WTC11 (cell line): ENCODE results near the gene ZNF516. TPM values are rescaled to one million over a fixed set of nuclear protein-coding genes. Genes with fewer than 3 reads are reported as not detected.

Experiments used
- ATAC-seq: fragments of 200-7000 bp; cut with Tn5 transposase; 2 replicates; pipeline ENCODE4 v1.10.0; 2021; ENCODE audit warnings: mild to moderate bottlenecking, moderate library complexity
- CTCF ChIA-PET: fragments of 300-600 bp; sonication (Branson Sonifier 250); formaldehyde crosslinking; loops from one replicate; lab custom pipeline; 2021; ENCODE audit warnings: antibody characterized with exemption; lab: Charles Lee
- POLR2A ChIA-PET: fragments of 350-600 bp; sonication (Branson Sonifier 250); formaldehyde crosslinking; loops from one replicate; lab custom pipeline; 2021; ENCODE audit warnings: antibody characterized with exemption; lab: Charles Lee
- DNase-seq: peaks from one replicate; pipeline ENCODE4 v3.0.0; 2021; ENCODE audit warnings: low spot score
- H3K27ac Mint-ChIP-seq: 2 replicates; pipeline ENCODE4 v1.8.0; 2021; ENCODE audit warnings: mixed read lengths
- H3K27me3 Mint-ChIP-seq: 2 replicates; pipeline ENCODE4 v1.8.0; 2021; ENCODE audit warnings: low read depth, mild to moderate bottlenecking, moderate library complexity, mixed read lengths
- H3K36me3 Mint-ChIP-seq: 2 replicates; pipeline ENCODE4 v1.8.0; 2021; ENCODE audit warnings: mixed read lengths
- H3K4me1 Mint-ChIP-seq: 2 replicates; pipeline ENCODE4 v1.8.0; 2022; ENCODE audit warnings: mixed read lengths
- H3K4me3 Mint-ChIP-seq: 2 replicates; pipeline ENCODE4 v1.8.0; 2021; ENCODE audit warnings: mild to moderate bottlenecking, moderate library complexity, mixed read lengths
- H3K9me3 Mint-ChIP-seq: 2 replicates; pipeline ENCODE4 v1.8.0; 2021; ENCODE audit warnings: mixed read lengths
- ARID4B ChIP-seq: sonication (generic); formaldehyde crosslinking; IDR thresholded peaks from 2 replicates; pipeline ENCODE4 v1.8.0; 2023; ENCODE audit warnings: missing genetic modification reagents, mild to moderate bottlenecking, borderline replicate concordance
- CREB1 ChIP-seq: sonication (generic); formaldehyde crosslinking; IDR thresholded peaks from 2 replicates; pipeline ENCODE4 v1.8.0; 2023; ENCODE audit warnings: mild to moderate bottlenecking, missing genetic modification reagents
- ESRRA ChIP-seq: sonication (generic); formaldehyde crosslinking; IDR thresholded peaks from 2 replicates; pipeline ENCODE4 v1.8.1; 2022; ENCODE audit warnings: mild to moderate bottlenecking, missing genetic modification reagents, borderline replicate concordance
- FOXK1 ChIP-seq: sonication (generic); formaldehyde crosslinking; IDR thresholded peaks from 2 replicates; pipeline ENCODE4 v1.8.0; 2022; ENCODE audit warnings: mild to moderate bottlenecking, moderate library complexity, missing genetic modification reagents
- JUN ChIP-seq: sonication (generic); formaldehyde crosslinking; IDR thresholded peaks from 2 replicates; pipeline ENCODE4 v1.8.0; 2023; ENCODE audit warnings: mild to moderate bottlenecking, missing genetic modification reagents
- NFATC4 ChIP-seq: fragments of 250-450 bp; sonication (Bioruptor Pico); IDR thresholded peaks from 2 replicates; pipeline ENCODE4 v1.9.0; 2021; ENCODE audit warnings: mild to moderate bottlenecking
- NR3C1 ChIP-seq: sonication (generic); formaldehyde crosslinking; conservative IDR thresholded peaks from 2 replicates; pipeline ENCODE4 v1.8.1; 2023; ENCODE audit warnings: low read depth, mild to moderate bottlenecking, missing genetic modification reagents
- SMAD4 ChIP-seq: sonication (generic); formaldehyde crosslinking; IDR thresholded peaks from 2 replicates; pipeline ENCODE4 v1.8.0; 2022; ENCODE audit warnings: mild to moderate bottlenecking, missing genetic modification reagents
- TEAD4 ChIP-seq: sonication (generic); formaldehyde crosslinking; IDR thresholded peaks from 2 replicates; pipeline ENCODE4 v1.8.0; 2022; ENCODE audit warnings: mild to moderate bottlenecking, missing genetic modification reagents
- TP53 ChIP-seq: sonication (generic); formaldehyde crosslinking; IDR thresholded peaks from 2 replicates; pipeline ENCODE4 v1.8.1; 2023; ENCODE audit warnings: mild to moderate bottlenecking, missing genetic modification reagents
- ZMAT4 ChIP-seq: fragments of 250-450 bp; sonication (Bioruptor Pico); IDR thresholded peaks from 2 replicates; pipeline ENCODE4 v1.9.0; 2021; ENCODE audit warnings: mild to moderate bottlenecking
- ZNF121 ChIP-seq: sonication (generic); formaldehyde crosslinking; IDR thresholded peaks from 2 replicates; pipeline ENCODE4 v1.8.0; 2023; ENCODE audit warnings: missing genetic modification reagents
- ZNF232 ChIP-seq: sonication (generic); formaldehyde crosslinking; IDR thresholded peaks from 2 replicates; pipeline ENCODE4 v1.8.0; 2022; ENCODE audit warnings: mild to moderate bottlenecking, missing genetic modification reagents
- ZNF416 ChIP-seq: fragments of 250-450 bp; sonication (Bioruptor Pico); IDR thresholded peaks from 2 replicates; pipeline ENCODE4 v1.9.0; 2021; ENCODE audit warnings: mild to moderate bottlenecking, inconsistent platforms
- total RNA-seq: library from RNA; stranded (reverse); gene quantifications from 3 replicates; pipeline ENCODE4 v1.2.3, GENCODE V29; 2021
- TF ChIP-seq, protein P1 (sequence below): fragments of 250-450 bp; sonication (Bioruptor Pico); IDR thresholded peaks from 2 replicates; pipeline ENCODE4 v1.8.0; 2021; ENCODE audit warnings: mild to moderate bottlenecking
- TF ChIP-seq, protein P2 (sequence below): sonication (generic); formaldehyde crosslinking; IDR thresholded peaks from 2 replicates; pipeline ENCODE4 v1.8.1; 2022; ENCODE audit warnings: mild to moderate bottlenecking, moderate library complexity, missing genetic modification reagents
- TF ChIP-seq, protein P3 (sequence below): fragments of 250-450 bp; sonication (Bioruptor Pico); conservative IDR thresholded peaks from 2 replicates; pipeline ENCODE4 v1.9.0; 2021; ENCODE audit warnings: mild to moderate bottlenecking
- TF ChIP-seq, protein P4 (sequence below): sonication (generic); formaldehyde crosslinking; IDR thresholded peaks from 2 replicates; pipeline ENCODE4 v1.8.0; 2023; ENCODE audit warnings: mild to moderate bottlenecking, missing genetic modification reagents

The ZNF516 gene
- total RNA-seq, 1 experiment from 2014 or later = 58.6 TPM

GRCh38 chr18:76357585-76358260, 137.3 kb downstream of the ZNF516 start:
- Mint-ChIP-seq H3K4me3 (no peak overlapping the region), H3K27ac (no peak overlapping the region), H3K27me3 (no peaks in the 10 kb centered on the region), H3K9me3 (peaks cover 18% of the 10 kb centered on the region), H3K4me1 (peaks cover 25% of the 10 kb centered on the region), H3K36me3 (peaks cover 37% of the 10 kb centered on the region)
- DNase-seq (no peak), ATAC-seq (no peak)
- ChIA-PET POLR2A (no interaction called here), CTCF (no interaction called here)
- TF ChIP-seq NFATC4 (CRISPR knock-in tag) = no peak
- TF ChIP-seq, protein P1, sequence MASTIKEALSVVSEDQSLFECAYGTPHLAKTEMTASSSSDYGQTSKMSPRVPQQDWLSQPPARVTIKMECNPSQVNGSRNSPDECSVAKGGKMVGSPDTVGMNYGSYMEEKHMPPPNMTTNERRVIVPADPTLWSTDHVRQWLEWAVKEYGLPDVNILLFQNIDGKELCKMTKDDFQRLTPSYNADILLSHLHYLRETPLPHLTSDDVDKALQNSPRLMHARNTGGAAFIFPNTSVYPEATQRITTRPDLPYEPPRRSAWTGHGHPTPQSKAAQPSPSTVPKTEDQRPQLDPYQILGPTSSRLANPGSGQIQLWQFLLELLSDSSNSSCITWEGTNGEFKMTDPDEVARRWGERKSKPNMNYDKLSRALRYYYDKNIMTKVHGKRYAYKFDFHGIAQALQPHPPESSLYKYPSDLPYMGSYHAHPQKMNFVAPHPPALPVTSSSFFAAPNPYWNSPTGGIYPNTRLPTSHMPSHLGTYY (CRISPR knock-in tag) = no peak
- no peak for TF ChIP-seq JUN (CRISPR knock-in tag)
- TF ChIP-seq CREB1 (CRISPR knock-in tag) = no peak
- TF ChIP-seq NR3C1 (CRISPR knock-in tag) = no peak
- TF ChIP-seq ESRRA = no peak
- TF ChIP-seq TP53 (CRISPR knock-in tag) = no peak
- no peak for TF ChIP-seq ZNF416 (CRISPR knock-in tag)
- TF ChIP-seq, protein P2, sequence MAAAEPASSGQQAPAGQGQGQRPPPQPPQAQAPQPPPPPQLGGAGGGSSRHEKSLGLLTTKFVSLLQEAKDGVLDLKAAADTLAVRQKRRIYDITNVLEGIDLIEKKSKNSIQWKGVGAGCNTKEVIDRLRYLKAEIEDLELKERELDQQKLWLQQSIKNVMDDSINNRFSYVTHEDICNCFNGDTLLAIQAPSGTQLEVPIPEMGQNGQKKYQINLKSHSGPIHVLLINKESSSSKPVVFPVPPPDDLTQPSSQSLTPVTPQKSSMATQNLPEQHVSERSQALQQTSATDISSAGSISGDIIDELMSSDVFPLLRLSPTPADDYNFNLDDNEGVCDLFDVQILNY = no peak
- TF ChIP-seq ZMAT4 (CRISPR knock-in tag) = no peak
- TF ChIP-seq ZNF121 = no peak
- TF ChIP-seq, protein P3, sequence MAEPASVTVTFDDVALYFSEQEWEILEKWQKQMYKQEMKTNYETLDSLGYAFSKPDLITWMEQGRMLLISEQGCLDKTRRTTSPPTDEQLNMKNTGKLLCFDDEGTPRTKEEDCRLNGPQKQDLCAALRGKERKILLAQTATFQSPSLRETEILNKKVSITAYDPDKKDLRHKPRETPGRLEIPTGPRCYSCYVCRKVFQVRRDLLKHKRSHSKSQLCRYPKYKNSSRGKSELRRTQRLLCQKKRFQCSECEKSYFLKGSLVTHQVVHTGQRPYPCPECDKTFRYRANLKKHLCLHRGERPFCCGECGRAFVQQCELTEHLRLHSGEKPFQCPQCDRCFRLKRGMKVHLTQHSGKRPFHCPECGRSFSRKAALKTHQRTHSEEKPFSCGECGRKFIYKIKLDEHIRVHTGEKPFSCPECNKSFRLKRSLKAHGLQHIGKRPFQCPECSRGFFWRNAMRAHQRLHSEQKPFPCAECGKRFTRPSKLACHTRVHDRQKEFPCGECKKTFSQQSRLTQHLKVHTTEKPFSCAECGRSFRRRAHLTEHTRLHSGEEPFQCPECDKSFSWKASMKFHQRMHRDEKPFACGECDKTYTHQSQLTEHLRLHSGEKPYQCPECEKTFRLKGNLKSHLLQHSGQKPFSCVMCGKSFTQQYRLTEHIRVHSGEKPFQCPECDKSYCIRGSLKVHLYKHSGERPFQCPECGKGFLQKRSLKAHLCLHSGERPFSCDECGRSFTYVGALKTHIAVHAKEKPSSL = no peak
- TF ChIP-seq FOXK1 (CRISPR knock-in tag) = no peak
- no peak for TF ChIP-seq TEAD4
- TF ChIP-seq ARID4B (CRISPR knock-in tag) = no peak

GRCh38 chr18:76357174-76357573, 137.9 kb downstream of the ZNF516 start:
- Mint-ChIP-seq H3K27me3 (no peaks in the 10 kb centered on the region), H3K4me3 (no peak overlapping the region), H3K4me1 (peaks cover 22% of the 10 kb centered on the region), H3K27ac (no peak overlapping the region), H3K36me3 (peaks cover 35% of the 10 kb centered on the region), H3K9me3 (peaks cover 18% of the 10 kb centered on the region)
- ChIA-PET POLR2A (no interaction called here), CTCF (no interaction called here)
- no peak for ATAC-seq
- TF ChIP-seq ZNF232 (no peak), ZNF121 (no peak), SMAD4 (CRISPR knock-in tag) (no peak)
- TF ChIP-seq, protein P4, sequence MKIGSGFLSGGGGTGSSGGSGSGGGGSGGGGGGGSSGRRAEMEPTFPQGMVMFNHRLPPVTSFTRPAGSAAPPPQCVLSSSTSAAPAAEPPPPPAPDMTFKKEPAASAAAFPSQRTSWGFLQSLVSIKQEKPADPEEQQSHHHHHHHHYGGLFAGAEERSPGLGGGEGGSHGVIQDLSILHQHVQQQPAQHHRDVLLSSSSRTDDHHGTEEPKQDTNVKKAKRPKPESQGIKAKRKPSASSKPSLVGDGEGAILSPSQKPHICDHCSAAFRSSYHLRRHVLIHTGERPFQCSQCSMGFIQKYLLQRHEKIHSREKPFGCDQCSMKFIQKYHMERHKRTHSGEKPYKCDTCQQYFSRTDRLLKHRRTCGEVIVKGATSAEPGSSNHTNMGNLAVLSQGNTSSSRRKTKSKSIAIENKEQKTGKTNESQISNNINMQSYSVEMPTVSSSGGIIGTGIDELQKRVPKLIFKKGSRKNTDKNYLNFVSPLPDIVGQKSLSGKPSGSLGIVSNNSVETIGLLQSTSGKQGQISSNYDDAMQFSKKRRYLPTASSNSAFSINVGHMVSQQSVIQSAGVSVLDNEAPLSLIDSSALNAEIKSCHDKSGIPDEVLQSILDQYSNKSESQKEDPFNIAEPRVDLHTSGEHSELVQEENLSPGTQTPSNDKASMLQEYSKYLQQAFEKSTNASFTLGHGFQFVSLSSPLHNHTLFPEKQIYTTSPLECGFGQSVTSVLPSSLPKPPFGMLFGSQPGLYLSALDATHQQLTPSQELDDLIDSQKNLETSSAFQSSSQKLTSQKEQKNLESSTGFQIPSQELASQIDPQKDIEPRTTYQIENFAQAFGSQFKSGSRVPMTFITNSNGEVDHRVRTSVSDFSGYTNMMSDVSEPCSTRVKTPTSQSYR (CRISPR knock-in tag) = no peak
- TF ChIP-seq, all 79 proteins: peak for 0
- DNase-seq = no peak
